ENCODE data around the gene TBX15. TPM values are rescaled to one million over a fixed set of nuclear protein-coding genes. Genes with fewer than 3 reads are reported as not detected.

The TBX15 gene
- total and polyA plus RNA-seq, 10 donors: 0.06 to 0.32 (median 0.11) TPM; not detected in 4

DNA sequence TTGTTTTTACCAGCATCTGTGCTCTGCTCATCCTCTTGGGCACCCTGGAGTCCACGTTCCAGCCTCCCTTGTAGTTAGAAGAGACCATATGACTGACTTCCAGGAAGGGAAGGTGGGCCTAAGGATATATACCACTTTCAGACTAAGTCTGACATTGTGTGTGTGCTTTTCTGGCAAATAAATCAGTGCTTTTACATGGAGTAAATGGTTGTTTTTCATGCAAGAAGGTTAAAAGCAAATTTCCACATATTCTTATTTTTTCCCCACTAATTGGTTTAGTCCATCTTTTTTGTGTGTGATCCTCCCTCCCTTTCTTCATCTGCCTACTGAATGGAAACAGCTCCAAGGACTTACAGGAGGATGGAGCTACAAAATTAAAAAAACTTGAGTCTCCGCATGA is 119.8 kb downstream of the TBX15 start:
- DNase-seq: no peak
- peaks cover 0 to 8% (median 0%) of the 10 kb centered on the region in 7 donors for H3K27me3 ChIP-seq (replicated peaks in 1 of 7)
- intact Hi-C loops (cut with DNase I; ENCODE audit: low total_unique reads): no loop called here
- no peaks in the 10 kb centered on the region for H3K4me1 ChIP-seq
- 62 to 86% (median 80%) methylated on average over 2 of the region's 2 CpGs for WGBS, 5 donors
- no peak overlapping the region for H3K4me3 ChIP-seq
- no peaks in the 10 kb centered on the region for H3K9me3 ChIP-seq
- H3K27ac ChIP-seq: no peak overlapping the region
- no peak for TF ChIP-seq POLR2AphosphoS5 (IDR thresholded peaks at IDR 0.05)
- TF ChIP-seq, protein P1, sequence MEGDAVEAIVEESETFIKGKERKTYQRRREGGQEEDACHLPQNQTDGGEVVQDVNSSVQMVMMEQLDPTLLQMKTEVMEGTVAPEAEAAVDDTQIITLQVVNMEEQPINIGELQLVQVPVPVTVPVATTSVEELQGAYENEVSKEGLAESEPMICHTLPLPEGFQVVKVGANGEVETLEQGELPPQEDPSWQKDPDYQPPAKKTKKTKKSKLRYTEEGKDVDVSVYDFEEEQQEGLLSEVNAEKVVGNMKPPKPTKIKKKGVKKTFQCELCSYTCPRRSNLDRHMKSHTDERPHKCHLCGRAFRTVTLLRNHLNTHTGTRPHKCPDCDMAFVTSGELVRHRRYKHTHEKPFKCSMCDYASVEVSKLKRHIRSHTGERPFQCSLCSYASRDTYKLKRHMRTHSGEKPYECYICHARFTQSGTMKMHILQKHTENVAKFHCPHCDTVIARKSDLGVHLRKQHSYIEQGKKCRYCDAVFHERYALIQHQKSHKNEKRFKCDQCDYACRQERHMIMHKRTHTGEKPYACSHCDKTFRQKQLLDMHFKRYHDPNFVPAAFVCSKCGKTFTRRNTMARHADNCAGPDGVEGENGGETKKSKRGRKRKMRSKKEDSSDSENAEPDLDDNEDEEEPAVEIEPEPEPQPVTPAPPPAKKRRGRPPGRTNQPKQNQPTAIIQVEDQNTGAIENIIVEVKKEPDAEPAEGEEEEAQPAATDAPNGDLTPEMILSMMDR (IDR thresholded peaks at IDR 0.05 in 8 of 11, conservative IDR thresholded peaks at IDR 0.05 in 3 of 11): no peak
- no peak for TF ChIP-seq POLR2A (IDR thresholded peaks at IDR 0.05)
- no peaks in the 10 kb centered on the region for H3K36me3 ChIP-seq

DNA sequence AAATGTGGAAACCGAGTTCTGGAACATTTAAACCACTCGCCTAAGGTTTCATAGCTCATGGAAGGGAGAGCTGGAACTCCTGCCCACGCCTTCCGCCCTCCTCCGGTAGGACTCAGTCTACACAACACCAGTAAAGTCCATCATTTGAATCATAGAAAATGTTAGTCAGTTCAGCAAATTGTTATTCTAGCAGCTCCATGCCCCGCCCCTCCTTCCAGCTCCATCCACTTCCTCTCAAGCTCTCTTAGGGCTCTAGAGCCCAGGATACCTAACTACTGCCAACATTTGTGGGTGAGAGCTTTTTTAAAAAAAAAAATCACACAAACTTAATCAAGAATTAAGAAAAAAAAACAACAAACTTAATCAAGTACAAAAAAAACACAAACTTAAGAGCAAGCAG is 121.8 kb downstream of the TBX15 start:
- Histone ChIP-seq H3K27ac (no peak overlapping the region), H3K27me3 (replicated peaks in 1 of 7) (no peaks in the 10 kb centered on the region), H3K36me3 (no peaks in the 10 kb centered on the region), H3K9me3 (no peaks in the 10 kb centered on the region), H3K4me3 (no peak overlapping the region), H3K4me1 (no peaks in the 10 kb centered on the region)
- intact Hi-C loops (cut with DNase I; ENCODE audit: low total_unique reads): no loop called here
- 78 to 91% (median 83%) methylated on average over 6 of the region's 6 CpGs for WGBS, 5 donors
- TF ChIP-seq POLR2AphosphoS5 (IDR thresholded peaks at IDR 0.05): no peak
- TF ChIP-seq, protein P1 (IDR thresholded peaks at IDR 0.05 in 8 of 11, conservative IDR thresholded peaks at IDR 0.05 in 3 of 11): no peak
- TF ChIP-seq POLR2A (IDR thresholded peaks at IDR 0.05): no peak
- DNase-seq: no peak

DNA sequence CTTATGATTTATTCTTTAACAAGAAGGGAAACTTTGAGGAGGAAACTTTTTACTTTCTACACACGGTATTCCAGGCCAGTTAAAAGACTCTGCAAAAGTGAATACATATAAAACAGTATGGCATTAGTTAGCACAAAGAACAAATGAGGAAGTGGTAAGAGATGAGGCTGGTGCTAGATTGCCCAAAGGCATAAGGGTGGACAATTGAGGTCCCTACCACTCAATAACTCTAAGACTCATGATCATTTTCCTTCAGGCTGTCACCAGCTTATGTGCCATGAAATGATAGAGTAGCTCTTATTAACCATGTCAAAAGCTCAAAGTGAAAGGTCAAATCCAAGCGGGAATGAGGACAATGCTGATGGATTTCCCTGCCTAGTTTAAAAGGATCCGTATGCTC is 124.5 kb downstream of the TBX15 start:
- no peak overlapping the region for H3K4me3 ChIP-seq
- no peak overlapping the region for H3K27ac ChIP-seq
- no peaks in the 10 kb centered on the region for H3K27me3 ChIP-seq (replicated peaks in 1 of 7)
- H3K36me3 ChIP-seq: no peaks in the 10 kb centered on the region
- intact Hi-C loops (cut with DNase I; ENCODE audit: low total_unique reads): no loop called here
- TF ChIP-seq POLR2AphosphoS5 (IDR thresholded peaks at IDR 0.05): no peak
- TF ChIP-seq POLR2A (IDR thresholded peaks at IDR 0.05): no peak
- TF ChIP-seq, protein P1 (IDR thresholded peaks at IDR 0.05 in 8 of 11, conservative IDR thresholded peaks at IDR 0.05 in 3 of 11): no peak
- H3K9me3 ChIP-seq: no peaks in the 10 kb centered on the region
- WGBS, 5 donors: 70 to 86% (median 79%) methylated on average over 3 of the region's 3 CpGs
- no peaks in the 10 kb centered on the region for H3K4me1 ChIP-seq
- no peak for DNase-seq

DNA sequence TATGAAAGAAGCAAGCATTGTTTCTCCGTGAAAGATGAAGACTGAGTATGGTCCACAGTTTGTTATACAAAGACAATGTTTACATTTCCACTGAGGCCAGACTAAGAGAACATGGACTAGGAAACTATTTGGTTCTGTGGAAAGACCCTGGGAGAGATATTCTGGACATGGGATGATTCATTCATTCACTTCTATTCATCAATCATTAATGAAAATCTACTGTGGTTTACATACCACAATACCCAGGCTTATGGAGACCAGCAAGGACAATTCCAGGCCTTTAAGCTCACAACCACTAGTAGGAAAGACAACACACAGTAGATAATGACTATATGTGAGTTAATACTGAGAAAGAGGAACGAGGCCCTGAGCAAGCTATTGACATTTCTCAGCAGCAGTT is 125.4 kb downstream of the TBX15 start:
- DNase-seq: no peak
- H3K36me3 ChIP-seq: no peaks in the 10 kb centered on the region
- H3K4me1 ChIP-seq: no peaks in the 10 kb centered on the region
- H3K9me3 ChIP-seq: no peaks in the 10 kb centered on the region
- intact Hi-C loops (cut with DNase I; ENCODE audit: low total_unique reads): no loop called here
- no peaks in the 10 kb centered on the region for H3K27me3 ChIP-seq (replicated peaks in 1 of 7)
- WGBS, 5 donors: 63 to 77% (median 68%) methylated on average over 2 of the region's 2 CpGs
- H3K4me3 ChIP-seq: no peak overlapping the region
- TF ChIP-seq, protein P1 (IDR thresholded peaks at IDR 0.05 in 8 of 11, conservative IDR thresholded peaks at IDR 0.05 in 3 of 11): no peak
- no peak overlapping the region for H3K27ac ChIP-seq

All from spleen (tissue), 11 donors.